Lower leg skin (tissue), 3 donors: Measurements from ENCODE around the gene MIDN.

ENCODE experiments used
- CTCF ChIP-seq, 3 donors: fragments of 450-650 bp; IDR thresholded peaks; one replicate each; pipeline ENCODE4 v1.5.1; 2016; ENCODE audit warnings: antibody characterized with exemption in 3 of 3, mild to moderate bottlenecking in 3 of 3, moderate library complexity in 2 of 3
- POLR2A ChIP-seq, 2 donors: fragments of 450-650 bp; IDR thresholded peaks; one replicate each; pipeline ENCODE4 v1.6.1; 2016 to 2017; ENCODE audit warnings: antibody characterized with exemption in 2 of 2, mild to moderate bottlenecking in 1 of 2, moderate library complexity in 1 of 2

- TF ChIP-seq CTCF (IDR thresholded peaks at IDR 0.05) (no peak), POLR2A (IDR thresholded peaks at IDR 0.05) (peak in 1 of 2 donors; percentile 97)
These were observed 20.7 kb downstream of the MIDN start, which contains the start of gene CIRBP for GRCh38 chr19:1269065-1269477.
